HG03558 (cell line): ENCODE measurements around the gene SPCS2.
A peak's percentile ranks its signal among the peaks of the same experiment; 100 is the strongest.
"Not testable (repeated sequence)": the region's sequence is repeated elsewhere in the genome, so short reads cannot be mapped to it uniquely, and the experiment has no call there.

Source experiments
- ATAC-seq: cut with Tn5 transposase; IDR thresholded peaks from one replicate; pipeline ENCODE4 v1.9.1; 2021; ENCODE audit warnings: moderate number of reproducible peaks; ENCODE audit not compliant: unreplicated experiment; ENCODE audit errors: extremely low read depth

The SPCS2 gene

GRCh38 chr11:74948546-74948897, 544 bp upstream of the SPCS2 start:
- no peak for ATAC-seq

DNA sequence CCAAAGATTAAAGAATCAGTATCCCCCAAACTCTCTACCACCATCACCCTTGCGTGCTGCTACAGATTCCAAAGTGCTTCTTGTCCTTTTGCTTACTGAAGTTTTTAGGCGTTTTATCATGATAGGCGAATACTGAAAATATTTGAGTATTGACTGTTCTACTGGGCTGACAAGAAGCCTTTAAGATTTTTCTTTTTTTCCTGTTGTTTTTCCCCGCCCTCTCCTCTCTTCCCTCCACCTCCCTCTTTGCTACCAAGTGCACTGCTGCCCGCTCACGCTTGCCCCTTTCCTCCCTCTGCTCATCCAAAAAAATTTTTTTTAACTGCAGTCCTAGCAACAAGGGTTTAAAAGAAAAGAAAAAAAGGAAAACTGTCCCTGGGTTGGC, 679 bp downstream of the SPCS2 start:
- ATAC-seq = no peak

DNA sequence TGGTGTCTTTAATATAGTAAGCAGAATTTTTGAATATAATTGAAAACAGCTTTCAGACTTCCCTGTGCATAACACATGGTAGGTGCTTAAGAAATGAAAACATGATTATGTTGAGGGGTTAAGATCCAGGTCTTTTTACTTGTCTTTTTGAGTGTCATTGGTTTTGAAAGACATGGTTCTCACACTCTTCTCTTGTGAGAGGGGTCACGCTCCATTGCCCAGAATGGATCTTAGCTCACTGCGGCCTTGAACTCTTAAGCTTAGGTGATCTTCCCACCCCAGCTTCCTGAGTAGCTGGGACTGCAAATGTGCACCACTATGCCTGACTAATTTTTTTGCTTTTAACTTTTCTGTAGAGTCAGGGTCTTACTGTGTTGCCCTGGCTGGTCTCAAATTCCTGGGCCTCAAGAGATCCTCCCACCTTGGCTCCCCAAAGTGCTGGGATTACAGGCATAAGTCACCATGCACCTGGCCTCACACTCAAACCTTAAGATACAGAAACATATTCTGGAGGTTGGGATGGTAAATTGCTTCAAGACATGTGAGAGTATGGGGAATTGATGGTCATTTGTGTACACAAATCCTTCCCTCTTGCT, 1.4 kb downstream of the SPCS2 start:
- no peak for ATAC-seq

DNA sequence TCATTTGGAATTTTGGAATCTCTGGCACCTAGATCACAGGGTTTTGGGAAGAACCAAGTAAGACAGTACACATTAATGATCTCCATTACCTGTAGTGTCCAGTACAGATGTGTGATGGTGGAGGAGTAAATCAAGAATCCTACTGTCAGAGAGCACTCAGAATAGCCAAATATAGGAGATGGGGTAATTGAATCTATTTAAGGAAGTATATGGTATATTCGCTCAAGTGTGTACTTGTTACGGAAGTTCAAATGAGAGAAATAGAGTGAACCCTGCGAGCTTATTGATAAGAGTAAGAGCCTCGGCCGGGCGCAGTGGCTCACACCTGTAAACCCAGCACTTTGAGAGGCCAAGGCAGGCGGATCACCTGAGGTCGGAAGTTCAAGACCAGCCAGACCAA, 2.2 kb downstream of the SPCS2 start:
- no peak for ATAC-seq

- no peak for ATAC-seq
Observed at GRCh38 chr11:74952752-74953151, 3.7 kb downstream of the SPCS2 start.

GRCh38 chr11:74953451-74953850, 4.4 kb downstream of the SPCS2 start:
- ATAC-seq = no peak

GRCh38 chr11:74954199-74954598, 5.1 kb downstream of the SPCS2 start:
- no peak for ATAC-seq

DNA sequence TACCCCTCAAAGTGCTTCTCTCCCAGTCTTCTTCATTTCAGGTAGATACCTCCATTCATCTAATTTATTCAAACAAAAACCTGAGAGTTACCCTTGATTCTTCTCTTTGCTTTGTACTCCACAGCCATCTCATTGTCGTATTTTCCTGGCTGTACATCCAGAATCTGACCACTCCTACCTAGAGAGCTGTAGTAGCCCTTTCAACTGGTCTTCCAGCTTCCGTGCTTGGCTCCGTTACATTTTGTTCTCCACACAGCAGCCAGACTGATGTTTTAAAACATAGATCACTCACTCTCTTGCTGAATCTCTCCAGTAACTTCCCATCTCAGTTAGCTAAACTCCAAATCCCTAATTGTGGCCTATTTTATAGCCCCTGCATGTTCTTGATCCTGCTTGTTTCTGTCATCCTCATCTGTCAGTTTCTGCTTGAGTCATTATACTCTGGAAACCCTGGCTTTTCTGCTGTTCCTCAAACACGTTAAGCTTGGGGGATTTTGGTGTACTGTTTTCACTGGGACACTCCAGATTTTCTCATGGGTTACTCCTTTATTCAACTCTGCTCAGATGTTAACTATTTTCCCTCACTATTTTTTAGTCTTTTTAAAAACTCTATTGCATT, 7.4 kb downstream of the SPCS2 start:
- no peak for ATAC-seq

DNA sequence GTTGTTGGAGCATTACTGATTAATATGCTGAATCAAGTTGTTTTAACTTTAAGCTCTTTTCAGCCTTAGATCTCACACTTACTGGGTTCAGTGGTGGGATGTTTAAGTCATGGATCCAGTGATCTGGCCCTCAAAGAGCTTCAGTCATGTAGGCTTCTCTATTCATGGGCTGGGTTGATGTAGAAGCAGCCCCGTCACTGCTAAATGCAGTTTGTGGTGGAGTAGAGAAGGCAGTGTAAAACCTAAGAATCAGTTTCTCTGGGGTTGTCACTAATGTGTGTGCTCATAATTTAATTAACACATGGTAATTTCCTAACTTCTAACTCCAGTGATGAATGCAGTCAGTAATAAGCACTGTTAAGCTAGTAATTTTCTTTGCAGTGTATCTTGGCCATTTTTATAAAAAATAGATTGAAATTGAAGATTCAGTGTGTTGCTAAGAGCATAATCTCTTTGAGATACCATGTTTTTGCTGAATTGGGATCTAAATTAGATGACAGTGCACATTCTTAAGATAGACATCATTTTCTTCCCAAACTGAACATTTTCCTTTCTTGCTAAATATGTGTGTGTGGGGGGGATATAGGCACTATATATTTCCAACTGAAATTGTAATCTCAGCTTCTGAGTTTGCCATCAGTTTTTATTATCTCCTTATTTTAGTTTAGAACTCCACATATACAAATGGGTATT, 9.0 kb downstream of the SPCS2 start:
- ATAC-seq = no peak

- ATAC-seq = not testable (repeated sequence)
Observed at GRCh38 chr11:74960128-74960527, 11.1 kb downstream of the SPCS2 start.

GRCh38 chr11:74966651-74967050, 17.6 kb downstream of the SPCS2 start:
- ATAC-seq = no peak

- ATAC-seq = no peak
Observed at GRCh38 chr11:74970852-74971395, 21.9 kb downstream of the SPCS2 start.

DNA sequence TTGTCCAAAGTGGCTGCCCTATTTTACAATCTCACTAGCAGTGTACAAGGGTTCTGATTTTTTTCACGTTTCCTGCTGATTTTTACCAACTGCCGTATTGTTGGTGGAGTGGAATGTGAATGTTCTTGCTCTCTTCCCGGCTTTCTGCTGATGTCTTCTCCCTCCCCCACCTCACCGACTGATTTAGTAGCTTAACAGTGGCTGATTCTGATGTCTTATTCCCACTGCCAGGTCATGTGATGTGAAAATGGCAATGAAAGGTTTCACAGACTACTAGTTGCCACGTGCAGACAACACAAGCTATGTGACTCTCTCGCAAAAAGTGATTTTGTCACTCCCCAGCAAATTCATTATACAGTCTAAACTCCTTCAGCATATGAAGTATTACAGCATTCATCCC, 22.4 kb downstream of the SPCS2 start:
- ATAC-seq = no peak

- no peak for ATAC-seq
Observed at GRCh38 chr11:74978041-74978440, 29.0 kb downstream of the SPCS2 start.

DNA sequence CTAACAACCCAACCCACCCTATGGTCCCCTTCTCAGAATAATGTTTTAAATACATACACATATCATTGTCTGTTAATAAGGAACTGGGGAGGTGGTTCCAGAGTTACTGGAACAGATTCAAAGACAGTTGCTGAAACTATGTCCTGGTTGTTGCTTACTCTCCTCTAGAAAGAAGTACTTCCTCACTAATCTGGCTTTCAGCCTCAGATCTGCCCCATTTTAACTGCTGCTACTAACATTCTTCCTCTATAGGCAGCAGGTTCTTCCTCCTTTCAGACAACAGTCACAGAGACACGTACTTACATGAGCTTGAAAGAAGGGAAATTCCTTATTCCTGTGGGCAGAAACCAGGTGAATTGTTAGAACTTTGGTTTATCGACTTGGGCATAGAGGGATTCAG, 31.6 kb downstream of the SPCS2 start:
- ATAC-seq = no peak

GRCh38 chr11:74981888-74982287, 32.8 kb downstream of the SPCS2 start:
- no peak for ATAC-seq

- ATAC-seq = no peak
Observed at GRCh38 chr11:74984070-74984469, 35.0 kb downstream of the SPCS2 start.

DNA sequence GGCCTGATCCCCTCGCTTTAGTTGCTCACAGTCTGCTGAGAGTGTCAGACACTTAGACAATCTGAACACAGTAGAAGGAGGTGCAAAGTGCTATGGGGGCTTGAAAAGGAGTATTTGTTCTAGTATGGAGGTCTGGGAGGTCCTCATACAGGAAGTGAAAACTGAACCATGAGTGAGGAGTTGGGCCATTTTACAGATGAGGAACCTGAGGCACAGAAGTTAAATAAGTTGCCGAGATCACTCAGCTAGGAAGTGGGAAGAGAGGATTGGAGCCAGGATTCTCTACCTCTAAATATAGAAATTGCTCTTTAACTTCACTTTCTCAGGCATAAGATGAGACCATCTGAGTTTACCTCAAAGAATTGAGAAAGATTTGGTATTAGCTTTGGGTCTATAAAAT, 35.7 kb downstream of the SPCS2 start:
- no peak for ATAC-seq

DNA sequence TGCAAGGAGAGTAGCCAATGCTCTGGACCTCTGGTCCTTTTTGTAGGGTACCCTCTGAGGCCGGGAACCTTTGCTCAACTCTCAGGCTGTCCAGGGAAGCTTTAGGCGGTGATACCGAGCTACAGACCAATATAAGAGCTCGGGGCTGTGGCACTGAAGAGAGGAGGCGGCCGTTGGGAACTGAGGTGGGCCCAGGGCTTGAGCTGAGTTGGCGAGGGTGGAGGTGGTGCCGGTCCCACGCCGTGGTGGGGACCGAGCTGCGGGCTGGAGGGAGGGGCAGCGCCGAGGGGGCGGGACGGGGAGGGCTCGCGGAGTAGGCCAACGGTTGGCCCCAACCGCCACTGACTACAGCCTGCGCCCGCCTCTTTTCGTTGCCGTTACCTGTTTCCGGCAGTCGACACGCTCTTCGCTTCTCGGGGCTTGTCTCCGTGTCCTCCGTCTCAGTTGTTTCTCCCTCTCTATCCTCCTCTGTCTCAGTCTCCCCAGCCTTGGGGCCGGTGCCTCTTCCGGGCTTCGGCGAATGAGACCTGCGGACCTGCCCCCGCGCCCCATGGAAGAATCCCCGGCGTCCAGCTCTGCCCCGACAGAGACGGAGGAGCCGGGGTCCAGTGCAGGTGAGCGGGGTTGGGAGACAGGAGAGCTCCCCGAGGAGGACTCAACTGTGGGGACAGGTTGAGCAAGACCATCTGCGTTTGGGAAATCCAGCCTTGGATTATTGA, 39.6 kb downstream of the SPCS2 start, which contains the start of gene NEU3:
NEU3 (plus strand) TSS at position 393 of the 719 bp plus-strand sequence; CDS start at position 521, 128 bp downstream.
- ATAC-seq = peak; percentile 46

DNA sequence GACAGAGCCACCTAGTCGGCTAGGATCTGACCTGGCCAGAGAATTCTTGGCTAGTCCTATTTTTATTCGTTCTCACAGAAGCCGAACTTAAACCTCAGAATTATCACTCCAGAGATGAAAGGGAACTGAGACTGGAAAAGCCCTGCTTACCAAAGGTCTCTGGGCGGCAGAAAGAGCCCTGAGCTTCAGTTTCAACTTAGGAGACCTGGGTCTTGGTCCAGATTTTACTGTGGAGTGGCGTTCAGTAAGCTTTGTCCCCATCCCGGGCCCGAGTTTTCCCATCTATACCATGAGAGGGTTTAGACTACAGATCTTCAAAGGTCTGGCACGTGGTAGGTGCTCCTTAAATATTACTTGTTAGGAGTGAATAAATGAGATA, 40.2 kb downstream of the SPCS2 start:
- no peak for ATAC-seq

DNA sequence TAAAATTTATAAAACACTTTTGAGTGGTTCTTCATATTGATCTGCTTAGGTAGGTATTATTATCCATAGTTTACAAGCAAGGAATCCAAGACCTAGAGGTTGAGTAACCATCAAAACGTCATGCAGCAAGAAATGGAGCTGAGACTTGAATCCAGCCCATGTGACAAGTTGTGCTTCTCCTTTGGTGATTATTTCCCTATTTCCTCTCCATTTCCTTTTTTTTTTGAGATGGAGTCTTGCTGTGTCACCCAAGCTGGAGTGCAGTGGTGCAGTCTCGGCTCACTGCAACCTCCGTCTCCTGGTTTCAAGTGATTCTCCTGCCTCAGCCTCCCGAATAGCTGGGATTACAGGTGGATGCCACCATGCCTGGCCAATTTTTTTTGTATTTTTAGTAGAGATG, 41.1 kb downstream of the SPCS2 start:
- not testable (repeated sequence) for ATAC-seq
